SK-N-SH (cell line): ENCODE measurements around the gene SMARCD2. TPM values are rescaled to one million over a fixed set of nuclear protein-coding genes. Genes with fewer than 3 reads are reported as not detected.

Source experiments
- CTCF ChIA-PET: fragments of 300-600, 350-600 bp; formaldehyde crosslinking; extraction: SDS; loops from one replicate; lab custom pipeline; 2021; lab: Yijun Ruan, JAX
- POLR2A ChIA-PET: fragments of 350-600 bp; sonication (Branson Sonifier 250); formaldehyde crosslinking; extraction: SDS; loops from one replicate; lab custom pipeline; 2020; ENCODE audit warnings: antibody characterized with exemption, inconsistent platforms; lab: Yijun Ruan, JAX
- DNase-seq: peaks from one replicate; pipeline ENCODE4 v3.0.0; 2012
- H2AFZ ChIP-seq: fragments of 200-600 bp; sonication (generic); 2 replicates; pipeline ENCODE4 v1.8.1; 2016; ENCODE audit warnings: antibody characterized with exemption, mild to moderate bottlenecking, low read depth
- H3F3A ChIP-seq: fragments of 200-600 bp; sonication (generic); replicated peaks from 2 replicates; pipeline ENCODE3; 2016; ENCODE audit warnings: antibody characterized with exemption, mild to moderate bottlenecking; ENCODE audit not compliant: insufficient read depth
- H3K27ac ChIP-seq, 2 experiments: fragments of 200-500 bp in 1 of 2; fragments of 200-600 bp in 1 of 2; sonication (Bioruptor generic) in 1 of 2; sonication (generic), shearing (Covaris generic) in 1 of 2; 2 replicates each; pipeline versions ENCODE4 v1.5.1 to v1.6.1; 2014 to 2016; ENCODE audit warnings: low read depth in 2 of 2, inconsistent platforms in 1 of 2, low read length in 1 of 2, mild to moderate bottlenecking in 1 of 2, mixed read lengths in 1 of 2
- H3K27me3 ChIP-seq: fragments of 200-600 bp; sonication (generic), shearing (Covaris generic); 2 replicates; pipeline ENCODE4 v1.6.1; 2016; ENCODE audit warnings: mixed run types; ENCODE audit not compliant: insufficient read depth
- H3K36me3 ChIP-seq, 2 experiments: fragments of 200-500 bp in 1 of 2; fragments of 200-600 bp in 1 of 2; sonication (Bioruptor generic) in 1 of 2; sonication (generic) in 1 of 2; replicated peaks in 1 of 2; 2 replicates each; pipeline versions ENCODE3 to v1.5.1; 2014 to 2016; ENCODE audit warnings: low read length in 1 of 2, mild to moderate bottlenecking in 1 of 2; ENCODE audit not compliant: insufficient read depth in 2 of 2, control insufficient read depth in 1 of 2
- H3K4me1 ChIP-seq, 2 experiments: fragments of 200-500 bp in 1 of 2; fragments of 200-600 bp in 1 of 2; sonication (Bioruptor generic) in 1 of 2; sonication (generic), shearing (Covaris generic) in 1 of 2; 2 replicates each; pipeline versions ENCODE4 v1.5.1 to v1.6.1; 2014 to 2016; ENCODE audit warnings: low read depth in 1 of 2, low read length in 1 of 2, mixed run types in 1 of 2; ENCODE audit not compliant: insufficient read depth in 2 of 2, control insufficient read depth in 1 of 2
- H3K4me2 ChIP-seq: fragments of 200-600 bp; sonication (generic), shearing (Covaris generic); 2 replicates; pipeline ENCODE4 v1.6.1; 2017; ENCODE audit warnings: mixed run types
- H3K4me3 ChIP-seq, 2 experiments: fragments of 200-500 bp in 1 of 2; fragments of 200-600 bp in 1 of 2; sonication (Bioruptor generic) in 1 of 2; sonication (generic), shearing (Covaris generic) in 1 of 2; 2 replicates each; pipeline versions ENCODE4 v1.5.1 to v1.8.1; 2014 to 2016; ENCODE audit warnings: low read depth in 2 of 2, inconsistent platforms in 1 of 2, low read length in 1 of 2, mild to moderate bottlenecking in 1 of 2, mixed read lengths in 1 of 2, moderate library complexity in 1 of 2
- H3K79me2 ChIP-seq: fragments of 200-600 bp; sonication (generic); 2 replicates; pipeline ENCODE4 v1.8.1; 2017; ENCODE audit warnings: mild to moderate bottlenecking; ENCODE audit not compliant: insufficient read depth
- H3K9ac ChIP-seq: fragments of 200-600 bp; sonication (generic); 2 replicates; pipeline ENCODE4 v1.6.1; 2017; ENCODE audit warnings: mixed run types
- H3K9me2 ChIP-seq: fragments of 200-600 bp; sonication (generic); 2 replicates; pipeline ENCODE4 v1.6.1; 2017; ENCODE audit warnings: mixed run types
- H3K9me3 ChIP-seq: fragments of 200-600 bp; sonication (generic); 2 replicates; pipeline ENCODE4 v1.6.1; 2017; ENCODE audit warnings: mixed run types, mild to moderate bottlenecking, moderate library complexity
- H4K20me1 ChIP-seq: fragments of 200-600 bp; sonication (generic); 2 replicates; pipeline ENCODE4 v1.6.1; 2017; ENCODE audit warnings: mild to moderate bottlenecking, mixed run types; ENCODE audit not compliant: insufficient read depth
- CHD2 ChIP-seq: fragments of 150-350 bp; IDR thresholded peaks from 2 replicates; pipeline ENCODE4 v1.6.1; 2018; ENCODE audit warnings: low read length; ENCODE audit not compliant: partially characterized antibody
- EP300 ChIP-seq, 2 experiments: IDR thresholded peaks; 2 replicates each; pipeline versions ENCODE4 v1.4.0 to v1.6.1; 2012; ENCODE audit warnings: borderline replicate concordance in 1 of 2, low read depth in 1 of 2, low read length in 1 of 2
- FOSL2 ChIP-seq: IDR thresholded peaks from 2 replicates; pipeline ENCODE4 v1.4.0; 2012; ENCODE audit warnings: low read depth, mild to moderate bottlenecking, moderate library complexity, borderline replicate concordance
- GABPA ChIP-seq: IDR thresholded peaks from 2 replicates; pipeline ENCODE4 v1.4.0; 2012; ENCODE audit warnings: low read depth, mild to moderate bottlenecking
- GATA2 ChIP-seq: sonication (generic); formaldehyde crosslinking; IDR thresholded peaks from 2 replicates; pipeline ENCODE4 v1.5.0; 2020; ENCODE audit warnings: mild to moderate bottlenecking, missing genetic modification reagents
- IRF3 ChIP-seq: fragments of 150-350 bp; IDR thresholded peaks from 2 replicates; pipeline ENCODE4 v1.6.1; 2016; ENCODE audit warnings: mild to moderate bottlenecking, low read depth, low read length
- JUND ChIP-seq: IDR thresholded peaks from 2 replicates; pipeline ENCODE4 v1.4.0; 2012
- NRF1 ChIP-seq: IDR thresholded peaks from 2 replicates; pipeline ENCODE4 v1.6.1; 2012; ENCODE audit warnings: low read depth, mild to moderate bottlenecking, low read length
- PBX3 ChIP-seq: IDR thresholded peaks from 2 replicates; pipeline ENCODE4; 2012
- POLR2AphosphoS5 ChIP-seq: IDR thresholded peaks from 2 replicates; pipeline ENCODE4 v1.6.1; 2012; ENCODE audit warnings: low read depth, low read length
- RCOR1 ChIP-seq: fragments of 150-350 bp; IDR thresholded peaks from 2 replicates; pipeline ENCODE4 v1.6.1; 2017; ENCODE audit warnings: antibody characterized with exemption, low read length
- SIN3A ChIP-seq: IDR thresholded peaks from 2 replicates; pipeline ENCODE4 v1.6.1; 2012; ENCODE audit warnings: low read depth, mild to moderate bottlenecking, low read length, moderate library complexity, borderline replicate concordance
- TCF12 ChIP-seq: IDR thresholded peaks from 2 replicates; pipeline ENCODE4 v1.4.0; 2012
- YY1 ChIP-seq: IDR thresholded peaks from 2 replicates; pipeline ENCODE4 v1.4.0; 2012; ENCODE audit warnings: low read depth, mild to moderate bottlenecking
- WGBS: methylation state at CpG from one replicate; pipeline ENCODE4 v1.1.6; 2017; ENCODE audit warnings: low lambda C conversion rate; 5-methylcytosine and 5-hydroxymethylcytosine counted together
- polyA plus RNA-seq, 3 experiments: library from polyadenylated mRNA; depleted of rRNA; stranded (reverse); fragments of >200 nt; gene quantifications; 2 replicates each; pipeline ENCODE4 v1.2.3, GENCODE V29; 2012

Gene SMARCD2
- polyA plus RNA-seq, 1 of the 3 experiments (the other 2 are of a cell fraction): 89.1 TPM

GRCh38 chr17:63824362-63824761 lies 18.1 kb downstream of the SMARCD2 start:
- peaks cover 8% of the 10 kb centered on the region; the same call in 1 of the 2 replicates for H4K20me1 ChIP-seq
- H3K9me2 ChIP-seq: no peaks in the 10 kb centered on the region
- H3K4me1 ChIP-seq: peaks cover 9 to 32% of the 10 kb centered on the region in 2 experiments; a peak in 2 of 4 replicates
- no peaks in the 10 kb centered on the region for H3K27me3 ChIP-seq
- no peak overlapping the region for H3K4me2 ChIP-seq
- no peak overlapping the region for H3K4me3 ChIP-seq
- no peak overlapping the region for H3K9ac ChIP-seq
- 94% methylated on average over 9 of the region's 9 CpGs for WGBS
- ChIA-PET POLR2A (interaction anchor here (3.0 kb wide), 1 partner anchor 51 kb away, joined by 14 read pairs; the partner anchor contains the start of genes CCDC47 and DDX42), CTCF (interaction anchor here (0.7 to 4.2 kb wide), 5 partner anchors 10 to 51 kb away, joined by 3 to 27 read pairs (median 4); partner anchors contain the start of gene CCDC47)
- no peak overlapping the region for H2AFZ ChIP-seq
- H3K79me2 ChIP-seq: peaks cover 58% of the 10 kb centered on the region
- DNase-seq: no peak
- no peak for TF ChIP-seq CHD2
- no peak for TF ChIP-seq TCF12
- TF ChIP-seq PBX3: no peak
- no peak for TF ChIP-seq POLR2AphosphoS5
- TF ChIP-seq FOSL2: no peak
- TF ChIP-seq GABPA: no peak
- TF ChIP-seq GATA2 (CRISPR knock-in tag): no peak
- no peak for TF ChIP-seq IRF3
- TF ChIP-seq JUND: no peak
- TF ChIP-seq YY1: no peak
- no peak for TF ChIP-seq NRF1
- TF ChIP-seq EP300 (IDR thresholded peaks at IDR 0.05; ENCODE audit: borderline replicate concordance in 1 of 2, low read depth in 1 of 2, low read length in 1 of 2): no peak
- peaks cover 70 to 75% of the 10 kb centered on the region in 2 experiments for H3K36me3 ChIP-seq
- no peak overlapping the region; a peak in 1 of 4 replicates for H3K27ac ChIP-seq
- H3F3A ChIP-seq: peaks cover 40% of the 10 kb centered on the region
- no peaks in the 10 kb centered on the region for H3K9me3 ChIP-seq

- TF ChIP-seq SIN3A (peak; percentile 28; the same call in 1 of the 2 replicates), YY1 (no peak), RCOR1 (no peak)
- H3K4me2 ChIP-seq: no peak overlapping the region
- peaks cover 70 to 75% of the 10 kb centered on the region in 2 experiments for H3K36me3 ChIP-seq
- no peaks in the 10 kb centered on the region for H3K27me3 ChIP-seq
- peaks cover 44% of the 10 kb centered on the region for H3F3A ChIP-seq
- CTCF ChIA-PET: interaction anchor here (0.9 to 4.2 kb wide), 4 partner anchors 10 to 51 kb away, joined by 3 to 27 read pairs (median 4); partner anchors contain the start of gene CCDC47
- WGBS: 95% methylated on average over 13 of the region's 13 CpGs
- H3K27ac ChIP-seq: no peak overlapping the region
- DNase-seq: no peak
- no peaks in the 10 kb centered on the region for H3K9me3 ChIP-seq
- H3K79me2 ChIP-seq: peaks cover 52% of the 10 kb centered on the region
- H3K9ac ChIP-seq: no peak overlapping the region
- peaks cover 10% of the 10 kb centered on the region; the same call in 1 of the 2 replicates for H4K20me1 ChIP-seq
- no peak overlapping the region for H3K4me3 ChIP-seq
- no peak overlapping the region for H2AFZ ChIP-seq
- H3K4me1 ChIP-seq: peaks cover 6 to 27% of the 10 kb centered on the region in 2 experiments; a peak in 2 of 4 replicates
- POLR2A ChIA-PET: interaction anchor here (1.3 kb wide), 1 partner anchor 15 kb away, joined by 4 read pairs; no protein-coding TSS in a partner anchor
- no peaks in the 10 kb centered on the region for H3K9me2 ChIP-seq
Measured at GRCh38 chr17:63823659-63824331, 18.7 kb downstream of the SMARCD2 start.
